Cardiac fibroblast (primary cell): ENCODE results near the gene TBC1D9.

Experiments used
- DNase-seq, 2 donors: peaks; one replicate each; pipeline versions ENCODE4 v3.0.0 to v3.0.0-alpha.2; 2010; ENCODE audit warnings: low read depth in 2 of 2
- H3K4me3 ChIP-seq, 2 donors: replicated peaks in 1 of 2; 1 replicate in 1 of 2; 2 replicates in 1 of 2; pipeline ENCODE4 v1.5.1; 2011; ENCODE audit warnings: low read depth in 2 of 2, low read length in 2 of 2, mild to moderate bottlenecking in 2 of 2, moderate library complexity in 1 of 2
- CTCF ChIP-seq: IDR thresholded peaks from one replicate; pipeline ENCODE4 v1.5.1; 2011; ENCODE audit warnings: low read depth, mild to moderate bottlenecking, low read length, inconsistent platforms

TBC1D9 gene

GRCh38 chr4:140645614-140646412, 110.4 kb downstream of the TBC1D9 start:
- H3K4me3 ChIP-seq: no peak overlapping the region
- TF ChIP-seq CTCF: no peak
- no peak for DNase-seq

GRCh38 chr4:140645196-140645595, 111.0 kb downstream of the TBC1D9 start:
- H3K4me3 ChIP-seq: no peak overlapping the region
- no peak for DNase-seq
- TF ChIP-seq CTCF: no peak

GRCh38 chr4:140644470-140645185, 111.6 kb downstream of the TBC1D9 start:
- no peak overlapping the region for H3K4me3 ChIP-seq
- no peak for TF ChIP-seq CTCF
- DNase-seq: no peak

- H3K4me3 ChIP-seq: no peak overlapping the region
- no peak for DNase-seq
- no peak for TF ChIP-seq CTCF
These were observed 112.6 kb downstream of the TBC1D9 start for GRCh38 chr4:140643571-140644055.

GRCh38 chr4:140642674-140643437, 113.3 kb downstream of the TBC1D9 start:
- TF ChIP-seq CTCF: no peak
- DNase-seq: no peak
- no peak overlapping the region for H3K4me3 ChIP-seq

GRCh38 chr4:140641789-140642439, 114.3 kb downstream of the TBC1D9 start:
- TF ChIP-seq CTCF: no peak
- no peak for DNase-seq
- no peak overlapping the region for H3K4me3 ChIP-seq
